Heart left ventricle (tissue), 13 donors: Measurements from ENCODE around the gene IQSEC1.

Experiments
- CTCF ChIP-seq, 12 donors: fragments of 200-600 bp; sonication (generic) in 4 of 12; IDR thresholded peaks; one replicate each; pipeline versions ENCODE4 v1.5.0 to v1.8.0; 2018 to 2022; ENCODE audit warnings: antibody characterized with exemption in 12 of 12, mild to moderate bottlenecking in 5 of 12
- POLR2A ChIP-seq, 2 donors: fragments of 450-650 bp; IDR thresholded peaks; one replicate each; pipeline ENCODE4 v1.6.1; 2017; ENCODE audit warnings: antibody characterized with exemption in 2 of 2, mild to moderate bottlenecking in 2 of 2, moderate library complexity in 2 of 2
- donor health status: ischemic (EF 13 %, LVEDD 7.1; RV severe dilation, severe dysfunction).
- donor health status: DM: no; HTN: yes; CAD: no.
- donor health status: DM: no; HTN: no; CAD: no.
- donor health status: ischemic (EF 25% LVEDD 6.9; RV normal size, moderate dysfunction).
- donor health status: ischemic (EF 25% LVEDD 5.7; RV mildly dilated, moderate dysfunction).
- donor health status: ischemic (EF 35%, LVEDD 5.7; RV mildly dilated, moderate dysfunction).
- donor health status: nonischemic (EF 11% LVEDD 7.7; RV severe dilation, severe dysfunction).
- donor health status: DM: yes; HTN: yes; CAD: no.
- donor health status: PGD.
- donor health status: ischemic (EF 29% LVEDD 5.4; RV normal size, mild dysfunction).
- donor health status: nonischemic (EF 23%, LVEDD 6.1; RV moderate dilation, normal function).

- TF ChIP-seq CTCF (IDR thresholded peaks at IDR 0.05) (no peak), POLR2A (IDR thresholded peaks at IDR 0.05) (peak in 1 of 2 donors; percentile 28)
Measured at GRCh38 chr3:12934431-12934830, 138.8 kb downstream of the IQSEC1 start.
